Measurements from ENCODE around the gene P2RY2.
"Not testable (repeated sequence)": the region's sequence is repeated elsewhere in the genome, so short reads cannot be mapped to it uniquely, and the experiment has no call there.

The P2RY2 gene

DNA sequence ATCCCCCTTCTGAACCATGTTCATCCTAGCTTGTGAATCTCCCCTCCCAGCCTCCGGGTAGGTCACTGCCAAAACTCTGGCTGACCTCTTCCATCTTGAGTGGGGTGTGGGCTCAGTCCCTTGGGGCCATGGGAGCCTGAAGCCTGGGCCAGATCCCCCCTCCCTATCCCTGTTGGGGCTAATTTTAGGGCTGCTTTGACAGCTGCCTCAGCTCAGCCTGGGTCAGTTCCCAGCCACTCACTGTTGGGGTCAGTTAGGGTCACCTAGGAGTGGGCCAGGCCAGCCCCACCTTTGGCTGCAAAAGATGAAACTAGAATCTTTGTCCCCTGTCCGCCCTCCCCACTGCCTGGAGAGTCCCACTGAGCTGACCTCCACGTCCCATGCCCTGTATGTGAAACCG, 29.8 kb upstream of the P2RY2 start:
- DNase-seq, result no peak

DNA sequence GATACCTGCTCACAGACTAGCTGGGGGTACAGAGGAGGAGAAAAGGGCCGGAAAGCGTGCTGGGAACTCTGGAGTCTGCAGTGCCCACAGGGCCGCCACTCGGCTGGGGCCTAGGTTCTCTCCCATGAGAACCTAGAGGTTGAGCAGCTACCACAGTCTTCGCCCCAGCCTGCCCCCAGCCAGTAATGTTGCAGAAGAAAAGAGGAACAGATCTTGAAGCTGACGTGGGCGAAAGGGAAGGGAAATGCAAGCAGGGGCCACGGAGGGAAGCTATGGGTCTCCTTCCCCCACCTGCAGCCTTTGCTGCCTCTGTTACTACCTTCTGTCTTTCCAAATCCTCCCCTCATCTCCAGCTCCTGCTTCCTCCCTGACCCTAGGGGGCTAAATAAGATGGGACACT, 28.8 kb upstream of the P2RY2 start:
- DNase-seq, result no peak

GRCh38 chr11:73189723-73190556, 28.1 kb upstream of the P2RY2 start:
- no peak for DNase-seq

DNA sequence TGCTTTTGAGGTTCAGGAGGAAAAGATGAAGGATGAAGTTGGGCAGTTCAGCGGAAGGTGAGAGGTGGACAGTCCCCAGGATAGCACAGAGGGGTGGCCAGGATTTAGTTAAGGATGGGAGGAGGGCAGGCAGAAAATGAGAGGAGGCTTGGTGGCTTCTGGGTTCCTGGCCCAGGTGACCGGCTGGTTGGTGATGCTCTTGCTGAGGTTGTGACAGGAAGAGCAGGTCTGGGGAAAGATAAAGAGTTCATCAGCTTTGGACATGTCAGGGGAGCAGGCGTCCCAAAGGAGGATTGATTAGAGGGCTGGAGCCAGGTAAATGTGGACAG, 27.6 kb upstream of the P2RY2 start:
- no peak for DNase-seq

GRCh38 chr11:73191151-73191550, 26.9 kb upstream of the P2RY2 start:
- DNase-seq, result no peak

GRCh38 chr11:73192272-73192671, 25.8 kb upstream of the P2RY2 start:
- DNase-seq, result no peak

GRCh38 chr11:73193251-73194033, 24.6 kb upstream of the P2RY2 start:
- DNase-seq, result no peak

GRCh38 chr11:73194034-73194507, 24.0 kb upstream of the P2RY2 start:
- DNase-seq, result no peak

- DNase-seq, result no peak
Observed at GRCh38 chr11:73194593-73194992, 23.5 kb upstream of the P2RY2 start.

DNA sequence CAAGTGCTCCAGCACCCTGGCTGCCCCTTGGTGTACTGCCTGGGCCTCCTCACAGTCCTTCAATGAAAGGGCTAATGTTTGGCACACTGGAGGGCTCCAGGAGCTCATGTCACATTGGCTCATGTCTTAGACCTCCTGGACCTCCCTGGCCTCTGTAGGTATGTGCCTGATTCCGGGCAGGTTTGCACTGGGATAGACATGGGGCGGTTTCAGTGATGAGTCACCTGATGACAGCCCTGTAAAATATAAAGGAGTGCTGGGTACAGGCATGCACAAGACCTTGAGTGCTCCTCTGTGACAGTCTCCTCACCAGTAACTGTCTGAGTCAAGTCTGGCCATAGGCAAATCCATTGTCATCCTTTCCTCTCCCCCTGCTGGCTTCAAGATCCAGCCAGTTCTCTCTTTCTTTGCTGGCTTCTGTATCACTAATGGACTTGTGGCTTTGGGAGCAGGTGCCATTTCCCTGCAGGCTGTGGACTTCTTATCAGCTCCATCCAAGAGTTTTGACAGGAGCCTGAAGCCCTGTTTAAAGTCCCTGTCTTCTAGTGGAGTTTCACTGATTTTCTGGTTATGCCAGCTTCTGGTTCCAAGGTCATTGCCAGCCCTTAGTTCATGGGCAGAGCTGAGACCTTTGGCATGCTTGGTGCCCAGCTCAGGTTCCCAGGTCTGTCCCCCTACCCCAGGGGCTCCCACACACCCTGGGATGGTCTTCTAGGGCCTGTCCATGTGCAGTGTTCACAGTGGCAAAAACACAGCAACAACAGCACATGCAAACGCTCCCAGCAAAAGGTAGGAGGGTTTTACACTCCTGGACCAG, 22.7 kb upstream of the P2RY2 start:
- DNase-seq, result no peak

DNA sequence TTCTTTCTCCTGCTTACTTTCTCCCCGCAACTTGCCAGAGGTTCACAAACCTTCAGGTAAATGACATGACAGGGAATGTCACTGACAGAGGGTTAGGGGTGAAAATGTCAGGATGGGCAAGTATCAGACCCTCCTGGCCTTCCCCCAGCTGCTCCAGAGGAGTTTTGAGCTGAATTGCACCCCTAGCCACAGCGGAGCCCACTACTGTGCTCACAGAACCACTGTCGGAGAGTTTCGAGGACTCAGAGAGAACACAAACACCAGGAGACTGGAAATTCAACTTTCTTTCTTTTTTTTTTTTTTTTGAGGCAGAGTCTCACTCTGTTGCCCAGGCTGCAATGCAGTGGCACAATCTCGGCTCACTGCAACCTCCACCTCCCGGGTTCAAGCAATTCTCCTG, 21.5 kb upstream of the P2RY2 start:
- DNase-seq, result no peak

- no peak for DNase-seq
Observed at GRCh38 chr11:73197348-73197747, 20.7 kb upstream of the P2RY2 start.

- not testable (repeated sequence) for DNase-seq
Observed at GRCh38 chr11:73197787-73198186, 20.3 kb upstream of the P2RY2 start.

DNA sequence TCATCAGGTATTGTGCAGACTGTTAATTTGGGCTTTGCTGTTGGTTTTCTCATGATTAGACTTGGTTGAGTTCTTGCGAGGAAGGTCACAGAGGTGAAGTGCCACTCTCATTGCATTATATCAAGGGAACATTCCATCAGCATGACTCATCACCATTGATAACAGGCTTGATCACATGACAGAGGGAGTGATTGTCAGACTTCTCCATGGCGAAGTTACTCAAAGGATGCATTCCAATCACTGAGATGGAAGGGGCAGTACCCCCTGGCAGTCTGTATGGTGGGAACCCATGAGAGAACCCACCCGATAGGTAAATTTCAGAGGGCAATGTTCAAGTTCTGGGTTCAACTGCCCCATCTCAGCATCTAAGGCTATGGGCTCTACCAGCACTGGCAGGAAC, 19.4 kb upstream of the P2RY2 start:
- no peak for DNase-seq

DNA sequence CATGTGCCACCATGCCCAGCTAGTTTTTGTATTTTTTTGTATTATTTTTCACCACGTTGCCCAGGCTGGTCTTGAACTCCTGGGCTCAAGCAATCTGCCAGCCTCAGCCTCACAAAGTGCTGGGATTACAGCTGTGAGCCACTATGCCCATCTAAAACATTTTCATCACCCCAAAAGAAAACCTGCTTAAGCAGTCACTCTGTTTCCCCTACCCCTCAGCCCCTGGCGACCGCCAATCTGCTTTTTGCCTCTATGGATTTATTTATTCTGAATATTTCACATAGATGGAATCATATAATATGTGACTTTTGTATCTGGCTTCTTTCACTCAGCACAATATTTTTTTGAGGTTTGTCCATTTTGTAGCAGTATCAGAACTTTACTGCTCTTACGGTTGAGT, 18.6 kb upstream of the P2RY2 start:
- DNase-seq, result no peak

DNA sequence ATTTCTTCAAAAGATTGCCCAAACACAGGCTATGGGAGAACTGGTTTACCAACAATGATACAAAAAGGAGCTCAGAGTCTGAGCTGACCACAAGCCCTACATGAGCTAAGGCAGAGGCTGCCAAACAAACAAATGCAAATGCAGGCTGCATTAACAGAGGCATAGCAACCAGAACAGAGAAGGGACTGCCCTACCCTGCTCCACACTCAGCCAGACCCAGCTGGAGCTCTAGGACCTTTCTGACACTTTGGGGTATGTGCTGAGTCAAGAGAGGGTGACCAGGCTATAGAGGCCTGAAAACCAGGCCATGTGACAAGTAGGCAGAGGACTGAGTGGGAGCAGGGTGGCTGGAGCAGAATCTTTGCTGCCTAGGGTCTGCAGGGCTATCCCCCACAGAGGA, 17.8 kb upstream of the P2RY2 start:
- peak; percentile 30 for DNase-seq

- no peak for DNase-seq
Observed at GRCh38 chr11:73201249-73201648, 16.8 kb upstream of the P2RY2 start.

GRCh38 chr11:73201888-73202780, 15.9 kb upstream of the P2RY2 start:
- DNase-seq, result no peak

DNA sequence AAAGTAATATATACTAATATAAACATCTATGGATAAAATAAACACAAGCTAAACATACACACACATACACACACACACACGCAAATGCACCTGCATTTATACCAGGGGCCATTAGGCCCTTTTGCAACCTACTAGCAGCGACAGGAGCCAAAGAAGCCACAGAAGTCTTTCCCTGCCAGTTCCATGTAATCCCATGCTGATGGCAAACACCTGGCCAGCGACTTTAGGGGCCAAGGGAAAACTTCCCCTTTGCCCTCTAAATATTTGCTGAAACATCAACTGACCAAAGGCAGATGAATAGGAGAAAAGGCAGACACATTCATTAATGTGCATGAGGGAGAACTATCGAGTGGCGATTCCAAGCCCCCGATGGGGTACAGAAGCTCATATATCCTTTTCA, 14.8 kb upstream of the P2RY2 start:
- DNase-seq, result no peak

- DNase-seq, result no peak
Observed at GRCh38 chr11:73203790-73204189, 14.3 kb upstream of the P2RY2 start.

DNA sequence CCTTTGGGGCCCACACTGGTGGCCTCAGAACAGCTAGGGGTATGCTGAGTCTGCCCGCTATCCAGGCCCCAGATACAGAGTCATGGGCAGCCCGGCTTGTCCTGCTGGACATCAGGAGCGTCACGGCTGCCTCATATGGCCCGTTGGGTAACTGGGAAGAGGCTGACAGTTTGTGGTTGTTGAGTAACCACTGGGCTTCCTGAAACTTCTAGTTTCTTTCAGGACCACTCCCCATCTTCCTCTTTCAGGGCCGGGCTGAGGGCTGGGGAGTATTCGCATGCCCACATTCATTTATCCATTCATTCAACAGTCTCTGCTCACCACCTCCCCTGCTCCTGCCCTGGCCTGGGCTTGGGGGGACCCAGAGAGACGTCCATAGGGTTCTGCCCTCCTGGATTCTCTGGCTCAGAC, 13.4 kb upstream of the P2RY2 start:
- DNase-seq, result no peak

DNA sequence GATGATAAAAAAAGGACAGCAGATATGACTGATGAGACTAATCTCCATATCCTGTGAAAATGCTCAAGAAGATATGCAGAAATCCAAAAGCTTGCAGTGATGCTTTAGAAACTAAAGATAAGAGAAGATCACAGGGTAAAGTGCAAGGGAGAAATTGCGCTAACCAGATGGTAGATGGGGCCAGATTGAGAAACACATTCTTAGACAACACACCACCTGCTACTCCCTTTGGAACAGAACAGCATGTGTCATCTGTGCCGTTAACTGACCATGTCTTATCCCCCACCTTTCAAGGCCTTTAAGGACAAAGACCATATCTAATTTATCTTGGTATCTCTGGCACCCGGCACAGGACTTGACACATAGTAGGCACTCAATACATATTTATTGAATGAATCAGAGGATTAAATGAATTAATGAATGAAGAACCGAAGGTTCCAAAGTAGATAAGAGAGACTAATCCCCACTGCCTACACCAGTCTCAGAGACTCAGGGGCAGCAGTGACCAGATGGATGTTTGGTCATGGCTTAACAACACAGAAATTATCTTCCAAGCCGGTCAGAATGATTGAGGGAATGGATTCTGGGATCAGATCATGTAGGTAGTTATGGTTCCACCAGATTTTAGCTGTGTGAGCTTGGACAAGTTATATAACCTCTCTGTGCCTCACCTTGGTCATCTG, 12.3 kb upstream of the P2RY2 start:
- no peak for DNase-seq

Measured in NCI-H526 treated with DMSO at 0.1 percent for 48 hours (cell line).